Body of pancreas (tissue), 4 donors: Measurements from ENCODE around the gene LRRN3. TPM values are rescaled to one million over a fixed set of nuclear protein-coding genes. Genes with fewer than 3 reads are reported as not detected.

ENCODE experiments used
- ATAC-seq: fragments of 150-250 bp; one replicate; pipeline ENCODE4 v1.9.1; 2016
- DNase-seq, 4 donors: peaks; one replicate each; pipeline ENCODE4 v3.0.0-alpha.2; 2019
- H3K27ac ChIP-seq, 4 donors: fragments of 200-600 bp; sonication (generic); 1 replicate in 3 of 4; 2 replicates in 1 of 4; pipeline versions ENCODE4 v1.5.1 to v1.6.1; 2016 to 2019; ENCODE audit warnings: mild to moderate bottlenecking in 1 of 4, mixed read lengths in 1 of 4, moderate library complexity in 1 of 4
- H3K27me3 ChIP-seq, 2 donors: fragments of 200-600 bp; sonication (generic); one replicate each; pipeline ENCODE4 v1.6.0; 2016; ENCODE audit warnings: mild to moderate bottlenecking in 1 of 2
- H3K36me3 ChIP-seq, 2 donors: fragments of 200-600 bp; sonication (generic); replicated peaks in 1 of 2; 2 replicates each; pipeline ENCODE4 v1.5.1; 2016; ENCODE audit warnings: low read depth in 2 of 2; ENCODE audit not compliant: insufficient read depth in 1 of 2
- H3K4me1 ChIP-seq: fragments of 200-600 bp; sonication (generic); one replicate; pipeline ENCODE4 v1.6.0; 2016
- H3K4me3 ChIP-seq, 2 donors: fragments of 200-600 bp; sonication (generic); 1 replicate in 1 of 2; 2 replicates in 1 of 2; pipeline ENCODE4 v1.5.1; 2016 to 2019
- H3K9me3 ChIP-seq, 3 donors: fragments of 200-600 bp; sonication (generic); 1 replicate in 2 of 3; 2 replicates in 1 of 3; pipeline ENCODE4 v1.5.1; 2016
- POLR2A ChIP-seq, 3 donors: fragments of 450-650 bp; IDR thresholded peaks; one replicate each; pipeline ENCODE4 v1.6.1; 2016; ENCODE audit warnings: antibody characterized with exemption in 3 of 3, mild to moderate bottlenecking in 2 of 3
- WGBS, 2 donors: methylation state at CpG; one replicate each; pipeline ENCODE4 v1.1.5; 2017; 5-methylcytosine and 5-hydroxymethylcytosine counted together
- intact Hi-C: fragments of 100-400 bp; cut with DNase I; formaldehyde crosslinking; loops from one replicate; pipeline ENCODE4 v1.15.1; 2023
- total RNA-seq, 2 donors: library from RNA; depleted of rRNA; stranded (reverse); fragments of >200 nt; gene quantifications; one replicate each; pipeline ENCODE4 v1.1.0, GENCODE V29; 2016
- TF ChIP-seq, protein P1 (sequence below), 7 experiments: fragments of 450-650 bp in 4 of 7; fragments of 200-600 bp in 3 of 7; sonication (generic) in 3 of 7; IDR thresholded peaks; one replicate each; pipeline ENCODE4 v1.5.1; 2016 to 2019; ENCODE audit warnings: antibody characterized with exemption in 7 of 7

Gene LRRN3
- total RNA-seq, 2 donors from 2014 or later = 0.26 to 2.6 TPM

DNA sequence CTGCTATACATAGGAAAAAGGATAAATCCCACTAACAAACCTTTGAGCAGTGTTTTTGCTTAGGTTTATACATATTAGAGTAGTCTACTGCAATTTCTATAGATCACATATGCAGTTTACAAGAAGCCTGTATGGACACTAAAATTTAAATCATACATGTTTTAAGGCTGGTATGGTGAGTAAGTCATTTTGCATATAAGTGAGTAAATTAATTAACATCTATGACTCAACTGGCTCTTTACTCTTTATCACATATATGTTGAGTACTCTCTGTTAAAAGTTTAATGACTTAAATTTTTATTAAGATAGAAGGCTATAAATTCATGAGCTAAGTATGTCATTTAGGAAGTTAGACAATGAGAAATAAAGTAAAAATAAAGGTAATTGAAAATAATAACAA lies 69.4 kb downstream of the LRRN3 start:
- intact Hi-C loops = no loop called here
- no peaks in the 10 kb centered on the region for H3K27me3 ChIP-seq
- H3K9me3 ChIP-seq = no peaks in the 10 kb centered on the region
- ATAC-seq = no peak
- TF ChIP-seq, protein P1, sequence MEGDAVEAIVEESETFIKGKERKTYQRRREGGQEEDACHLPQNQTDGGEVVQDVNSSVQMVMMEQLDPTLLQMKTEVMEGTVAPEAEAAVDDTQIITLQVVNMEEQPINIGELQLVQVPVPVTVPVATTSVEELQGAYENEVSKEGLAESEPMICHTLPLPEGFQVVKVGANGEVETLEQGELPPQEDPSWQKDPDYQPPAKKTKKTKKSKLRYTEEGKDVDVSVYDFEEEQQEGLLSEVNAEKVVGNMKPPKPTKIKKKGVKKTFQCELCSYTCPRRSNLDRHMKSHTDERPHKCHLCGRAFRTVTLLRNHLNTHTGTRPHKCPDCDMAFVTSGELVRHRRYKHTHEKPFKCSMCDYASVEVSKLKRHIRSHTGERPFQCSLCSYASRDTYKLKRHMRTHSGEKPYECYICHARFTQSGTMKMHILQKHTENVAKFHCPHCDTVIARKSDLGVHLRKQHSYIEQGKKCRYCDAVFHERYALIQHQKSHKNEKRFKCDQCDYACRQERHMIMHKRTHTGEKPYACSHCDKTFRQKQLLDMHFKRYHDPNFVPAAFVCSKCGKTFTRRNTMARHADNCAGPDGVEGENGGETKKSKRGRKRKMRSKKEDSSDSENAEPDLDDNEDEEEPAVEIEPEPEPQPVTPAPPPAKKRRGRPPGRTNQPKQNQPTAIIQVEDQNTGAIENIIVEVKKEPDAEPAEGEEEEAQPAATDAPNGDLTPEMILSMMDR (IDR thresholded peaks at IDR 0.05) = no peak
- no peak for TF ChIP-seq POLR2A (IDR thresholded peaks at IDR 0.05)
- no peak overlapping the region for H3K27ac ChIP-seq
- no peaks in the 10 kb centered on the region for H3K36me3 ChIP-seq
- no peak for DNase-seq
- no peaks in the 10 kb centered on the region for H3K4me1 ChIP-seq
- no peak overlapping the region for H3K4me3 ChIP-seq

DNA sequence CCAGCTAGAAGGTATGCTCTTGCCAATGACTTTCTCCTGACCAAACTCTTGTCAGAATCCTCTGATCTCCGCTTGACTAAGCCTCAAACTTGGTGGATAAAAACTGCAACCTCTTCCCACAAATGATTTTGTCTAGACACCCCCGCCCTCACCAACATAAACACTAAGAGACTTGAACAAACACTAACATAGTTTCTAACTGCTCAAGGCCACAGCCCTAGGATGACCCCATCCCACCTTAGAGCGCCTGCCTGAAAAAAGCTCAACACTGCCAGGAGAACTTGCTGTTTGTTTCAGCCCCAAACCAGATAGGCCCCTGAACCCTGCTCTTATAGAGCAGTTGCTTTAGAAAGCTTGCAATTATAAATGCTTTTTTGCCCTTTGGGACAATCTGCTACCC lies 71.8 kb downstream of the LRRN3 start:
- H3K4me3 ChIP-seq = no peak overlapping the region
- intact Hi-C loops = no loop called here
- WGBS, 2 donors = 90 to 93% methylated on average over 3 of the region's 3 CpGs
- no peak for DNase-seq
- no peaks in the 10 kb centered on the region for H3K9me3 ChIP-seq
- no peaks in the 10 kb centered on the region for H3K36me3 ChIP-seq
- no peaks in the 10 kb centered on the region for H3K4me1 ChIP-seq
- no peaks in the 10 kb centered on the region for H3K27me3 ChIP-seq
- no peak for ATAC-seq
- no peak overlapping the region for H3K27ac ChIP-seq
- TF ChIP-seq, protein P1 (IDR thresholded peaks at IDR 0.05) = no peak
- TF ChIP-seq POLR2A (IDR thresholded peaks at IDR 0.05) = no peak

DNA sequence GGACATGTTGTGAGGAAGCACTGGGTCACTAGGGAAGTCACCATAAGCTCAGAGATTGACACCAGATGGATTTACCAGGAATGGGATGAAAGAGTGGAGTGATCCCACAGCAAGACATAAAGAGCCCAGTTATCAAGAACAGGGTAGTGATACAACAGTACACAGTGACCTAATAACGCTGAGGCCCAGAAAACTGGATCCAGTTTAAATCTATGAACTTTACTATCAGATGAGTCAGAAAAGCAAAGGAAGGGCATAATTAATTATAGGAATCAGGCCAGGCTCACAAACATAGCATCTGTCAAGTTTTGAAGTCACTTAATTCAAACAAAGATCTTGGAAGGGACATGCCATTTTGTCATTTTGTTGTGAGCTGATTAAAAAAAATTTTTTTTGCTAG lies 73.5 kb downstream of the LRRN3 start:
- Histone ChIP-seq H3K36me3 (no peaks in the 10 kb centered on the region), H3K27ac (no peak overlapping the region), H3K9me3 (no peaks in the 10 kb centered on the region), H3K4me3 (no peak overlapping the region), H3K4me1 (no peaks in the 10 kb centered on the region), H3K27me3 (no peaks in the 10 kb centered on the region)
- ATAC-seq (no peak), DNase-seq (no peak)
- intact Hi-C loops = no loop called here
- no peak for TF ChIP-seq POLR2A (IDR thresholded peaks at IDR 0.05)
- TF ChIP-seq, protein P1 (IDR thresholded peaks at IDR 0.05) = no peak
- WGBS, 2 donors = 82 to 95% methylated on average over 1 of the region's 1 CpG

DNA sequence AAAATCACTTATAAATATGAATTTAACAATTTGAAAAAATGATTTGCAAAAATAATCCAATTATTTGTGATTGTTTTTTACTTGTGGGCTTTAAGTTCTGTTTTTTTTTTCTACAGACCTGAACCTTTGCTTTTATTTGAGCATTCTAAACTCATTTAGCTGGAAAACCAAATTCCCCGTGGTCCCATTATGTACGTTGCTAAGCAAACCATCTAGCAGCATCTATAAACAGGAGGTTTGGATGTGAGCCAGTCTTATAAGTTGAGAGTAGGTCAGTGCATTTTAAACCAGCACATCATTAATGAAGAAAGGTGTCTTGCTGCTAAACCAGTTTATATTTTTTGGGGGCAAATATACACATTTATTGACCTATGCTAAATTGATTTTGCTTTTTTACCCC lies 77.3 kb downstream of the LRRN3 start:
- no peaks in the 10 kb centered on the region for H3K27me3 ChIP-seq
- H3K4me1 ChIP-seq = no peaks in the 10 kb centered on the region
- ATAC-seq (no peak), DNase-seq (no peak)
- no peaks in the 10 kb centered on the region for H3K36me3 ChIP-seq
- H3K27ac ChIP-seq = no peak overlapping the region
- no peaks in the 10 kb centered on the region for H3K9me3 ChIP-seq
- H3K4me3 ChIP-seq = no peak overlapping the region
- TF ChIP-seq, protein P1 (IDR thresholded peaks at IDR 0.05) = no peak
- no peak for TF ChIP-seq POLR2A (IDR thresholded peaks at IDR 0.05)
- intact Hi-C loops = no loop called here
- WGBS, 2 donors = 81 to 84% methylated on average over 2 of the region's 2 CpGs

DNA sequence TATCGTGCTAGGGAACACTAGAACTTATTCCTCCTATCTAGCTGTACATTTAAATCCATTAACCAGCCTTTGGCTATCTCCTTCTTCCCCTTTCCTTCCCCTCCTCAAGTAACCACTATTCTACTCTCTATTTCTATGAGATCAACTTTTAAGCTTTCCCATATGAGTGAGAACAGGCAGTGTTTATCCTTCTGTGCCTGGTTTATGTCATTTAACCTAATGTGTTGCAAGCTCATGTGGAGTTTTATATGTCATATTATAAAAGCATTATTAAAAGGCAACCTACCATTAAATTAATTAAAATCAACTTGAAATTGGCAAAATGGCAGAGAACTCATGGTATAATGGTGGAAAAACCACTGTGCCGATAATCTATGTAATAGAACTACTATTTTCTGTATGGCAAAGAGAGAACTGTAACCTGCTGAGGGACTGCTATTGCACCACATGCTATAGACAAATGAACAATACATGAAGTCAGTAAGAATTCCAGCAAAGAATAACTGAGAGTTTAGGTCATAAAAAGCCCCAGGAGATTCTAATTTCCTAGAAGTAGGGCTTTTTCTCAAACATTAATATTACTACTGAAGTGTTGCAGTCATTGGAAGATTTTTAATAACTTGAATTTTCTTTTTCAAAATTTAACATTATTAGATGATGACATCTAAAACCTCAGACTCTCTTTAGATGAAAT lies 81.8 kb downstream of the LRRN3 start:
- no peaks in the 10 kb centered on the region for H3K36me3 ChIP-seq
- no peak overlapping the region for H3K4me3 ChIP-seq
- 90 to 91% methylated on average over 2 of the region's 2 CpGs for WGBS, 2 donors
- no peak for TF ChIP-seq POLR2A (IDR thresholded peaks at IDR 0.05)
- TF ChIP-seq, protein P1 (IDR thresholded peaks at IDR 0.05) = no peak
- H3K27ac ChIP-seq = no peak overlapping the region
- no peak for DNase-seq
- H3K27me3 ChIP-seq = no peaks in the 10 kb centered on the region
- H3K9me3 ChIP-seq = no peaks in the 10 kb centered on the region
- intact Hi-C loops = no loop called here
- peaks cover 10% of the 10 kb centered on the region for H3K4me1 ChIP-seq
- no peak for ATAC-seq
